COLO829 (cell line): ENCODE measurements around the gene CYP24A1.

ENCODE experiments used
- DNase-seq: peaks from one replicate; pipeline ENCODE4 v3.0.0; 2012; ENCODE audit warnings: low spot score

The CYP24A1 gene

DNA sequence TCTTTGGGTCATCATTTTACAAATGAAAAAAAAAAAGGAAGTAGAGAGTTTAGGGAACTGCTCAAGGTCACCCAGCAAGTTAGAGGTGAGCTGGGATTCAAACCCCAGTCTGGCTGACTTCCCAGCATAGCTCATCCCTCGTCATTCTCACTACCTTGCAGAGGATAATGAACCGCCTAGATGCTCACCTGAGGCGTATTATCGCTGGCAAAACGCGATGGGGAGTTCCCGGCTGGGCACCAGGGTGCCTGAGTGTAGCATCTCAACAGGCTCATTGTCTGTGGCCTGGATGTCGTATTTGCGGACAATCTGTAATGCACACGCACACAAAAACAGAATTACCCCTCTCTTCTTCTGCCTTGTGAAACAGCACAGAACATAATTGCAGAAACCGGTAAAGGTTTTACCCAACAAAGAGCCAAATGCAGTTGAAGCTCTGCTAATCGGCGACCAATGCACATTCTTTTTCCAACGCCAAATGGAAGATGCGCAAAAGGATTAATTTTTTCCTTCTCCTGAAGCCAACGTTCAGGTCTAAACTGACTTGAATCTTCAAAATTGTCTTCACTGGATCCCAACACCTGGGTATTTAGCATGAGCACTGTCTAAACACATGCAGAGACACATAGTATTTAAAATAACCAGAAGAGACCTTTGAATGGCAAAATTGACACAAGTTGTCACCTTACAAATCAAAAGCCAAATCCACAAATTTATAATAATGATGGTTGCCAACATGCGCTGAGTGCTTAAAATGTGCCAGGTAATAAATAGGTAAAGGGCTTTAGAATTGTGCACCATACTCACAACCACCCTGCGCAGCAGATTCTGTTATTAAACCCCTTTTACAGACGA is 16.6 kb downstream of the CYP24A1 start:
- DNase-seq: no peak

DNA sequence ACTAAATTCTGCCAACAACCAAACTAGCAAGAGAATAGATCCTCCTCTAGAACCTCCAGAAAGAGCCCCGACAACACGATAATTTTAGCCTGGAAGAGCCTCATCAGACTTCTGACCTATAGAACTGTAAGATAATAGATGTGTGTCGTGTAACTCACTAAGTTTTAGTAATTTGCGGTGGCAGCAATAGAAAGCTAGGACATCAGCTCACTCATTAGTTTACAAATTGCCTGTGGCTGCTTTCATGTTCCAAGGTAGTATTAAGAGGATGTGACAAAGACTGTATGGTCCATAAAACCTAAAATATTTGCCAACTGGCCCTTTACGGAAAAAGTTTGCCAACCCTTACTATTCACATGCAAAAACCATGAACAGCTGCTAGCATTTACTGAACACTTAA is 17.3 kb downstream of the CYP24A1 start:
- DNase-seq: no peak

DNA sequence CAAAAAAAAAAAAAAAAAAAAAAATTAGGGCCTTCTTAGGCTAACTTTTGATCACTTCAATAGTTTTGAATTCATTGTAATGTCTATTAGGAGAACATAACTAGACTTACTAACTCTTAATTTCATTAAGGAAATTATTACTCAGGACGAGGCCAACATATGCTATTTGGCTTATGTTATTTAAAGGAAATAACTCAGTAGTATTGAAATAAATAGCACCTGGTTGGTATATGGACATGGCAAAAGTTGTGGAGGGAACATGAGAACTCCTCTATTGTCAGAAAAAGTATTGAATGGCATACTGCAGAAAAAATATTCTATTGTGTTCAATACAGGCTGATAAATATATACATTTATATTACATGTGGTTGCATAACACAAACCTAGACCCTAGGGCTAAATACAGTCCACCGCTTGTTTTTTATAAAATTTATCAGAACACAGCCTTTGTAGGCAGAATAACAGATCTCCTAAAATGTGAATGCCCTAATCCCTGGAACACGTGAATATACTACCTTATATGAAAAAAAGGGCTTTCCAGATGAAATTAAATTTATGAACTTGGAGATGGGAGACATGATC is 18.0 kb downstream of the CYP24A1 start:
- no peak for DNase-seq

DNA sequence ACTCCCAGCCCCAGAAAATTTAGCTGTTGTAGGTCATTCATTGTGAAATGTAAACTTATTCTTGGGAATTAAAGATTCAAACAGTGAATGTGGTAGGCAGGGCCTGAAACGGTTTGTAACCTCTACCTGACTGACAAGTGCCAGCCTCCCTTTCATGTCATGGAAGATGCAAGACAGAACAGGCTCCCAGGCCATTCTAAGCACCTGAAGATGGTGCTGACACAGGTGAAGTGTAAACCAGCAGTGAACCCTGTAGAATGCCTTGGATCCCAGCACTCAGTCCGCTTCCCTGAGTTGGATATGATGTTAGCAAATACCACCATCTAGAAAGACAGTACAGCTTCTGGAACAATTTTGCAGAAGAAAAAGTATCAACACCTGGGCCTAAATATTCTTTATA is 19.3 kb downstream of the CYP24A1 start:
- DNase-seq: no peak

- no peak for DNase-seq
These were observed 19.9 kb downstream of the CYP24A1 start for GRCh38 chr20:54153847-54154246.

GRCh38 chr20:54153041-54153327 is 20.8 kb downstream of the CYP24A1 start:
- no peak for DNase-seq

GRCh38 chr20:54152227-54153040 is 21.4 kb downstream of the CYP24A1 start:
- no peak for DNase-seq

DNA sequence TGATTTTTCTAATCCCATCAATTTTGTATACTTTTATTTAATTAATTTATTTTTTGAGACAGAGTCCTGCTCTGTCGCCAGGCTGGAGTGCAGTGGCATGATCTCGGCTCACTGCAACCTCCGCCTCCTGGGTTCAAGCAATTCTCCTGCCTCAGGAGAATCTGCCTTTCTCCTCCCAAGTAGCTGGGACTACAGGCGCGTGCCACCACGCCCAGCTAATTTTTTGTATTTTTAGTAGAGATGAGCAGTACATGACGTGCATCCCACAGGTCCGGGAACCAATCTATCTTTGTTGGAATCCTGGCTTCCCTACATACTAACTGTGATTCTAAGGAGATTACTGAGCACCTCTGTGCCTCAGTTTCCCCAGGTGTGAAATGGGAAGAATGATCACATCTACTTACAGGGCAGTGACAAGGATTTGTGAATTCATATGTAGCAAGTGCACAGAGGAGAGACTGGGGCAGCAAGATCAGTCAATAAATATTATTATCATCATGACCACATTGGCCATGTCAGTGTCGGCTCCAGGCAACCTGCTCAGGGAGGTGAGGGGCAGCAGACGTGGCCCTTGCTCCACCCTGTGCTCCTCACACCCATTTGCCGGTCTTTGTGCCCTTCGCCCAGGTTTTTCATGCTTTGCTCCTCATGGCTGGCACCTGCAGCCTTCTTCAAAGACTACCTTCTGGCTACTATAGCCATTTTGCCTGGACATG is 22.1 kb downstream of the CYP24A1 start:
- DNase-seq: no peak

GRCh38 chr20:54151075-54151439 is 22.7 kb downstream of the CYP24A1 start:
- DNase-seq: no peak

DNA sequence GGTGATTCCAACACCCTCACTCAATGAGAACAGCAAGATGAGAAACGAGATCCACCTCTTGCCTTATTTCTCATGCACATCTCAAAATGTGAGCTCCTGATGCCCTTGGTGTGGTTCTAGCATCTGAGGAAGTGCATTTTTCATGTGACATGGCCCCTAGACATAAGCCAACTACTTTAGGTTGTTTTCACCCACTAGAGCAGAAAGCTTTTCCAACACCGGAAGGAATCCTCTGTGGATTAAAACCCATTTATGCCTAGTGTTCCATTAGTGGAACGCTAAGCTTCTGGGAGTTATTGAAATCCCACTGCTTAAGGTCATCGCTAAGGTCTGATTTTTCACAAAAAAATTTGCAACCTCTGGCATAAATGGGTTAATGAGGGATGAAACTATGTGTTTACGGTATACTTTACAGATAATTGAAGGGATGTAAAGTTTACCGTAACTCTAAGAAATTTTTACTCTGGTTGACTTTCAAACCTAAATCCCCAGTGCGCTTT is 24.0 kb downstream of the CYP24A1 start:
- no peak for DNase-seq

DNA sequence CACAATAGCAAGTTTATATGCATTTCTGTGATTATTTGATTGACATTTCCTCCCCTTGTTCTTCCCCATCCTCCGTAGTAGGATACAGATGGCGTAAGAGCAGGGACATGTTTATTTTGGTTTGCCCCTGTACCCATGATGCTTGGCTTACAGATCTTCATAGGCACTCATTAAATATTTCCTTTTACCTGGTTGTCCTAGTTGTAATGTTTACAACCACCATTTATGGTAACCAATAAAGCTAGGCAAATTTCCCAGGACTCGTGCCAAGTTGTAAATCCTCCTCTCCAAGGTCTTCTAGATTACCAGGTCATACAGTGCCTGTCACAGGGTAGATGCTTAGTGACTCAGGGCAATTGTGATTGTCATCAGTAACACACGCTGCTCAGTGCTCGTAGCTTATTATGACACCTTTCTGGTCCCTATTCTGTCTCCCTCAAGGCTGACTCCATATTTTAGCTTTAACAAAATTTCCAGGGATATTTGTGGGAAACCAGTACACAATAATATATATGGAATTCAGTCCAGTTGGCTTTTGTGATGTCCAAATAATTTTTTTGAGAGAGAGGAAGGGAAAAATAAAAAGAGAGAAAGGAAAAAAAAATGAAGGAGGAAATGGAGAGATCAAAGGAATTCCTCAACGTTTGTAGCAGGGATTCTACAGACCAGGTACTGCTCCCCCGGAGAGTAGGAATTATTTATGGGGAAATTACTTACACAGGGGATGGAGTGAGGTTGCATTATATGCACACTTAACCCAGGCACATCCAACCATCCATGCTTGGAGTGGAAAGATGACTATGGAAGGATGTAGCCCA is 24.6 kb downstream of the CYP24A1 start:
- no peak for DNase-seq

GRCh38 chr20:54146672-54147071 is 27.1 kb downstream of the CYP24A1 start:
- no peak for DNase-seq

GRCh38 chr20:54144847-54145414 is 28.9 kb downstream of the CYP24A1 start:
- DNase-seq: no peak

DNA sequence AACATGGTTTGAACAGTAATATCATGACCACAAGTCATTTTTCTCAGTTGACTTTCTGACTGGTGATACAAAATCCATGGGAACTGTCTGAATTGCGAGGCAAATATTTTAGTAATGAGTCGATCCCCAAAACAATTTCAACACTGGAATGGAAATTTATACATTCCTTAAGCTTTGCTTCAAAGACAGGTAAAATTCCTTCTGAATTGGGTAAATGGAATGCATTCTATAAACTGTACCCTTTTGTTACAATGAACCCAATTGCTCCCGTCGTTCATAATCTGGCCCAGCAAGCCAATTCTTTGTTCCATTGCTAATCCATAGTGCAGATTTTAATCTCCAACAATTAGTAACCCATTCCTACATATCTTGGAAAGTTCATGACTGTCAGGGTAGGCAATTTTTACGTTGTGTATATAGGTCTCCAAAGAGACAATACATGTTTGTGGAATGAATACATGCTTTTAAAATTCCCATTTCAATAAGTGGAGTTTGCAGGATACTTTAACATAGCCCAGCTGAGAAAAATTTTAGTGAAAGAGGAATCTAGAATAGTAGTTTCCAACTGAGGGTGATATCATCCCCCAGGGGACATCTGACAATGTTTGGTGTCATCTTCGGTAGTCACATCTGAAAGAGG is 32.7 kb downstream of the CYP24A1 start:
- no peak for DNase-seq

DNA sequence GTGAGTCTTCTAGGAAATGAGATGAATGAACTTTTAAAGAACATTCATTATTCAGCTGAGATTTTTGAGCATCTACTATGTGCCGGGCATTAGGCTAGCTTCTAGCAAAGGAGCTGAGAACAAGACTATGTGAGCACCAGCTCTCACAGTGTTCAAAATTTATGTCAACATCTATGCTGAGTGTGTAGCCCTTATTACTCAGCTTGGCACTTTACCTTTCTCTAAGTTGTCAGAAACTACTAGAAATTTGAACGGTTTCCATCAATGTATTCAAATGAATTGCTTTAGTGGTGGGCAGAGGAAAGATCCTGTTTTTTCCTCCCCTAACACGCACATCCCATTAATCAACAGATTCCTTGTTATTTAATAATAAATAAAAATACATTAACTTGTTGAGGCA is 33.3 kb downstream of the CYP24A1 start:
- no peak for DNase-seq

DNA sequence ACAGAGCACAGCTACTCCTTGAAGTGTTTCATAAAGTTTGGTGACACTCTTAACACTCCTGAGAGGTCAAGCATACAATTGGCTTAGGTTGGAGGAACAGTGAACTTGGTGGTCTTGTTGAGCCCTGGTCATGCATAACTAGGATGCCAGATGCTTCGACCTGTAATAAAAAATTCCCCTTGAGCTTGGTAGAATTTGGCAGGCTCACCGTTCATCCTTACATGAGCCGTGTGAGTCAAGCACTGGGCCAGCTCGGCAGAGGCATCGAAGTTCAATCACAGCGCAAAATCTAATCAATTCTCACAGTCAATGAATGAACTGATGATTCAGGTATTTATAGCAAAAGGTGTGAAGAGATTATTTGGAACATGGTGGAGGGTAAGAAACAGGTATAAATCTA is 33.7 kb downstream of the CYP24A1 start:
- no peak for DNase-seq

GRCh38 chr20:54139188-54139587 is 34.6 kb downstream of the CYP24A1 start:
- DNase-seq: no peak

GRCh38 chr20:54138427-54138826 is 35.4 kb downstream of the CYP24A1 start:
- DNase-seq: no peak

DNA sequence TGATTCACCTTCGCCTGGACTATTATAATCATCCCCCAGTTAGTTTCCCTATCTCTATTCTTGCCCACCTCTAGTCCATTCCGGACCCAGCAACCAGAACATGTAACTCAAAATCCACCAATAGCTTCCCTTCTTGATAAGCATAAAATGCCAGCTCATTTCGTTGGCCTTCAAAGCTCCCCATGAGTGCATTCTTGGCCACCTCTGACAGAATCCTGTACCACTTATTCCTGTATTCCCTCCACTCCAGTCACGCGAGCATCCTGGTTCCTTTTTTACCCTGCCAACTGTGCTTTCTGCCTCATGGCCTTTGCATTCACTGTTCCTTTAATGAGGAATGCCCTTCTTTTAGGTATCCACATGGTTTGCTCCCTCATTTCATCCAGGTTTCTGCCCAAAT is 36.7 kb downstream of the CYP24A1 start:
- DNase-seq: no peak

GRCh38 chr20:54134445-54135220 is 39.2 kb downstream of the CYP24A1 start:
- DNase-seq: no peak
